NCI-H1105 (cell line): ENCODE data around the gene ARHGEF11.

ENCODE experiments used
- DNase-seq: peaks from one replicate; lab custom pipeline; 2025; lab: John Stamatoyannopoulos, UW

The ARHGEF11 gene

DNA sequence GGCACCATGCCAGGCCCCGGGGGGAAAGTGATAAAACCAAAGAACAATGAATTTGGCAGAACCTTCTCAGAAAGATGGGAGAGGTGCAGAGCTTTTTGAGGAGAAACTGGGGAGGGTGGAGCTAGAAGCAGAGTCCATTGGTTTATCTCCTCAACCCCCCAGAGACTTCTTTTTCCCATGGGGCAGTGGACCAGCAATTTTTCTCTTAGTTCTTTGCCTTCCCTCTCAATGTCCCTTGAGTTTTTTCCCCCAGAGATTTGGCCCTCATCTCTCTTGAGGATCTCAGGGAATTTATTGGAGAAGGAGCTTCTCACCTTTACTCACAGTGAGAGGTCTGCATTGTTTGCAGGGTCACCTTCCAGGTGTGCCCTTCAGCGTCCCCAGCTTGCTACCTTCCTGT is 5.3 kb upstream of the ARHGEF11 start:
- DNase-seq, result no peak

DNA sequence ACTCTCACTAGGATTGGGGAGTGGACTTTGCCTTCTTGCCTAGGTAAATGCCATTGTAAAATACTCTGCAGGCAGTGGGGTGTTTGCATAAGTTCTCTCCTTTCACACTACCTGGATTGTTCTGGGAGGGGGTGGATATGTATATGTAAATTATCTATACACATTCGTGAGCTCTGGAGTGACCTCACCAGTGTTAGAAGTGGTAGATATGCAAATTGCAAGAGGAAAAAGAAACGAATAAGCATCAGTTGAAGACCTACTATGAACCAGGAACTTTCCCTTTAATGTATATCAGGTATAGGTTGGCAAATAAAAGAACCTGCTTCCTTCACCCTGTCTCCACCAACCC is 1.5 kb upstream of the ARHGEF11 start:
- no peak for DNase-seq

DNA sequence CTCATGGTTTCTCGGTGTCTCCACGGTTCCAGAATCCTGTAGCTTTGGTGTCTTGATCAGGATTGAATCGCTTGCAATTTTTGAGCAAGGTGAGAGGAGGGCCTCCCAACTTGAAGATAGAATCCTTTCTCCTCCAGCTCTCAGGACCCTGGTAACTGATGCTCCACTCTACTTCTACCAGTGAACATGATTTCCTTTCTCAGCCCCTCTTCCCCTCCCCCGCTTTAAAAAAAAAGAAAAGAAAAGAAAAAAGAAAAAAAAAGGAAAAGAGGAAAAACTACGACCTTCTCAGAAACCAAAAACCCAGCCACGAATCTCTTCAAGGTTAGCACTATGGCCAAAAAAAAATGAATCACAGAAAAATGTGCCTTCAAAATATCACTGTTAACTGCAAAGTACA is 1.2 kb downstream of the ARHGEF11 start:
- DNase-seq, result no peak

DNA sequence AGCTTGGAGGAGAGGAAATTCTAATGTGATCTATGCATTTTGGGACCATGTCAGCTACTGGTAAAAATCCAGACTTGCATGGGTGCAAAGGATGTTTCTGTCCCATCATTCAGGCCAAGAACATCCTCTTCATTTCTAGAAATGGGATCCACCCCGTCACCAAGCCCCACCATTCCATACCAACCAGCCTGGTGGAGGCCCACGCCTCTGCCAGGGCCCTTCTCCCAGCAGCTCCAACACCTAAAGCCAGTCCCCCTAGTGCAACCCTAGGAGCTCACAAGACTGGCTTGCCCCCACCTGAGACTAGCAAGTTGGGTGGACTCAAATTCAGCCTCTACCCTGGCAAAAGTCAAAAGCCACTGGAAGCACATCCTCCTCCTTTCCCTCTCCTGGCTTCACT is 1.9 kb downstream of the ARHGEF11 start:
- no peak for DNase-seq

DNA sequence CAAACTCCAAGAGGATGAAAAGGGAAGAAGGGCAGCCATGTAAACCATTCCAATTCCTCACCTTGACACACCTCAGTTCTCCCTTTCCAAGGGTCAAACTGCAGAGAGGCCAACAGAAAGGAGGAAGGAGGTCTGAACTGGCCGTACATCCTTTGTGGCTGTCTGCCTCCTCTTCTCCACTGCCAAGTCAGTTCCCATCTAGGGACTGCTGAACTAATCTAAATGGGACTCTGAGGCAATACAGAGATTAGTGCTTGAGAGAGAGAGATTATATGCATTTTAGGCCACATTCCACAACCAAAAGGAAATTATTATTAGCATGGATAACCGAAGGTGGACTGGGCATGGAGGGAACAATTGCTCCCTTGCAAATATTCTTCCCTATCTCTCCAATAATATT is 2.7 kb downstream of the ARHGEF11 start:
- no peak for DNase-seq

DNA sequence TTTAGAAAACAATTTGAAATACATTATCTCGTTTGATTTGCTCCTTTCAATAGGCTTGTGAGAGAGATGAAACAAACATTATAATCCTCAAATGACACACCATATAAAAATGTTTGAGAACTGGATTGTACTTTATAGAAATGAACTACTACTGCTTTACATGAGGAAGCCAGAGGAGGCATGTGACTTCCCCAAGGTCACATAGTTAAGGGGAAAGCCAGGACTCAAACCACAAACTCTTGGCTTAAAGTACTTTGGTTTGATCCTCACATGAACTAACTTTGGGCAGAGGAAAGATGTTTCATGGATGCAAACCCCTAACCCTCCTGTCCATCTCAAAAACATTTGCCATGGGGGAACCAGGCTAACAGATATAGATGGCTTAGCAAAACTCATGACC is 4.7 kb downstream of the ARHGEF11 start:
- DNase-seq, result no peak

DNA sequence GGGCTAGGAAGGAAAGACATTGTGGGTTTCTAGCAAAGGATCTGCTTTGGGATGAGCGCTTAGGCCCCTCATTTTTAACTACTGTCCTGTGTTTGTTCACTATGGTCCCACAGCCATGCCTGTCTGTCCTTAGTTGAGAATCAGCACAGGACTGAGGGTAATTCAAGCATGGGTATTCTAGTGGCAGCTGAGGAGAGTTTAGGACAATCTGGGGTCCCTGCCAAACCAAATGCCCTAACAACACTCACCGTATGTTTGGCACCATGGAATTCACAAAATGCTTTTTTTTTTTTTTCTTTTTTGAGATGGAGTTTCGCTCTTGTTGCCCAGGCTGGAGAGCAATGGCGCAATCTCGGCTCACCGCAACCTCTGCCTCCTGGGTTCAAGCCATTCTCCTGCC is 10.4 kb downstream of the ARHGEF11 start:
- DNase-seq, result no peak

DNA sequence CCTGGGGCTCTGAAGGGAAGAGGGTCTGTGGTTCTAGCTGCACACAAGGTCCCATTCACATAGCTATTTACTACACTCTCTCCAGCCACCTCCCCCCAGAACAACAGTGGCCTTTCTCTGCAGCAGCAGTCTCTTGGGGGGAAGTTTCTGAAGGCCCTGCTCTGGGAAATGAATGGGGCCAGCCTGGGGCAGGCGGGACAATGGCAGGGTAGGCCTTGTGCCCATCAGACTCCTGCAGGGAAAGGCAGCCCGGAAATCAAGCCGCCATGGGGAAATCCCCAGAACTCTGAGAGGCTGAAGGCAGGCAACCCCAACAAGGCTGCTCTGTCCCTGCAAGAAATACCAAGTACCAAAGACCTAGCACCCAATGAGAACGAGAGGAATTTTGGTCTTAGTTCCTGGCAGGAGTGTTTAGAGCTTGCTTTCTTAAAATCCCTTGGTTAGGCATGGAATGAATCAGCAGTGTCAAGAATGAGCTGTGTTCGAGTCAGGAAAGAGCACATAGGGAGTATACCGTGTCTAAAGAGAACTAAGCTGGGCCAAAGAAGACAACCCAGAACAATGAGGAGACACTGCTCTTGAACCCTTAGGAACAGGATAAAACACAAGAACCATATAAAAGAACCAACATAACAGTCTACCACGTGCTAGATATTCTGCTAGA is 11.3 kb downstream of the ARHGEF11 start:
- DNase-seq, result no peak

DNA sequence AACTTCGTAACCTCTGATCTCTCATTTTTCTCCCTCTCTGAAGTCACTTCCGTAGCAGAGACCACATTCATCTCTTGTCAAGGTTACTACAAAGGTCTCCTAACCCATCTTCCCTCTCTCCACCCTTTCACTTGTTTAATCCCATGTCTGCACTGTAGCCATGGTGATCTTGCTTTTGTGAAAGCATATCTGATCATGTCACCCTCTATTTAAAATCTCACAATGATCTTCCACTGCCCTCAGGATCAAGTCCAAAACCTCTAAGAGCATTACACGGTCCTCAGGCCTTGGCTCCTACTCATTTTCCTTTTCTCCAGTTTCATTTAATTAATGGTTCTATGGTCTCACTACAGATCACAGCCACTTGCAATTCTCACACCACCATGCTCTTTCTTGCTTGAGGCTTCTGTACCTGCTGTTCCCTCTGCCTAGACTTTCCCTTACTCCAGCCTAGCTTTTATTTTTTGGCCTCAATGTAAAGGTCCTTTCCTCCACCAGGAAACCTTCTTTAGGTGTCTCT is 12.1 kb downstream of the ARHGEF11 start:
- no peak for DNase-seq

DNA sequence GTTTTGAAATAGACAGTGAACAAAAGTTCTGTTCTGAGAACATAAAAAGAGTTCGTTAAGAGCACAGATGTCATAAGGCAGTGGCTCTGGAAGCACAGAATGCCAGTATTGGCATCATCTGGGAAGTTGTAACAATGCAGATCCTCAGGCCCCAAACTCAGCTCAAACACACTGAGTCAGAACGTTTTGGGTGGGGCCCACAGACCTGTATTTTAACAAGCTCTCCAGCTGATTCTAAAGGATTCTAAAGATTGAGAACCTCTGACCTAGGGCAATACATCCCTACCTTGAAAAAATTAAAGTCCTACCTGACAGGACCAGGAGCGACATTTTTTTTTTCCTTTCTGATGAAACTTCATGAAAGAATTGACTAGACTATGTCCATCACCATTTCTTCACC is 13.2 kb downstream of the ARHGEF11 start:
- DNase-seq, result no peak

DNA sequence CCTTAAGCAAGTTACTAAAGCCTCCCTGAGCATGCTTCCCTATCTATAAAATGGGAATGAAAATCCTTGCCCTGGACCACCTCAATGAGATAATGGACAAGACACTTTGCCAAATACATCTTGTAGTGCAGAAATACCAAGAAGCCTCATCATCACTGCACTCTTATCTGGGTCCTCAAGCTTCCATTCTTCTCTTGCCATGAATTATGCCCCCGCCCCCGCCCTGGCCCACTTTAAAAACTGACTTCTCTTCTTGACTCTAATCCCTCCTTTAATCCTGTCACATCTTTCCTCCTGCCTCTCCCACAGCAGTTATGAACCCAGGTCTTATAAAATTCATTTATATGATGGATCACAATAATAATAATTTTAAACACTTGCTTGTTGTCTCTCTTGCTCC is 14.8 kb downstream of the ARHGEF11 start:
- no peak for DNase-seq

DNA sequence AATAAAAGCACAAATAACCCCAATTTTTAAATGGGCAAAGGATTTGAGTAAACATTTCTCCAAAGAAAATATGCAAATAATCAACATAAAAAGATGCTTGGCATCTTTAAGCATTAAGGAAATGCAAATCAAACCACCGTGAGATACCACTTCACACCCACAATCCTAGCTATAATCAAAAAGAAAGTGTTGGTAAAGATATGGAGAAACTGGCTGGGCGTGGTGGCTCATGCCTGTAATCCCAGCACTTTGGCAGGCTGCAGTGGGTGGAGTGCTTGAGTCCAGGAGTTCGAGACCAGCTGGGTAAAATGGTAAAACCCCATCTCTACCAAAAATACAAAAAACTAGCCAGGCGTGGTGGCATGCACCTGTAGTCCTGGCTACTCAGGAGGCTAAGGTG is 16.9 kb downstream of the ARHGEF11 start:
- no peak for DNase-seq

DNA sequence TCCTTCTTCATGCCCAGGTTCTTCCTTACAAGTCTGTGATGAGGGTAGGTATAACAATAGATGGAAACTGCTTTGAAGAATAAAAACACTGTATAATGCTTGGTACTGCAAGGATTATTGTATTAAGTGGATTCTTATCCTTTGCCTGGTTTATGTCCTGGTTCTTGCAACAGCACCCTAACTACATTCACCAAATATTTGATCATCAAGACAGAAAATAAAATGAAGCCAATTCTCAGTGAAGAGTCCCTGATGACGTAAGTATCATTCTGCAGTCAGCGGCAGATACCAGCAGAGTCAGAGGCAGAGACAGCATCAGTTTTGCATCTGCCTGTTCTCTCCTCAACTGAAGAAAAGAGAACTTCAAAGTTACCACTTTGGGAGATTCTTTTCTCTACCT is 19.7 kb downstream of the ARHGEF11 start:
- no peak for DNase-seq

DNA sequence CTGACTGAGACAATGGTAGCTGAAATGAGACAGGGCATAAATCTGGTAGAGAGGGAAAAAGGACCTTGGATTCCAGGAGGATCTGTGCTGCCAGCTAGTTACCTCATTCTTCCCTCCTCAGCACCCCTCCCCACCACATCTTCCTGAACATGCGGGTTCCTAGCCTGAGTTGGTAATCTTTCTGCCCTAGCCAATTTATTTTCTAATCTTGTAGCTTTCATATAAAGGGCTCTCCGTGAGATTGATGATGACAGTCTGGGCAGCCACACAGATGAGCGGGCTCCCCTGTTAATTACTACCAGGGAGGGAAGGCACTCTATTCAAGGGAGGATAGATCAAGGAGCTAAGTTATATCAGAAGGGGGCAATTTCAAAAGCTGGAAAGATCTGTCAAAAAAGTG is 20.2 kb downstream of the ARHGEF11 start:
- DNase-seq, result no peak

DNA sequence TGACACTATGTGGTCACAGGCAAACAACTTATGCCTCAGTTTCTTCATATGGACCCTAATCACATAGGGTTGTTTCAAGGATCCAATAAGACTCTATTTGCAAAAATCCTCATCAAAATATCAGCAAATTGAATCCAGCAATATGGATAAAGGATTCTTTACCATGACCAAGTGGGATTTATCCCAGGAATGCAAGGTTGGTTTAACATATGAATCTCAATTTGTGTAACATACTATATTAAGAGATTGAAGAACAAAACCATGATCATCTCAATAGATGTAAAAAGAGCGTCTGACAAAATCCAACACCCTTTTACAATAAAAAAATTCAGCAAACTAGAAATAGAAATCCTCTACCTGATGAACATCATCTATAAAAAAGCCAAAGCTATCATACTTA is 23.9 kb downstream of the ARHGEF11 start:
- DNase-seq, result no peak

DNA sequence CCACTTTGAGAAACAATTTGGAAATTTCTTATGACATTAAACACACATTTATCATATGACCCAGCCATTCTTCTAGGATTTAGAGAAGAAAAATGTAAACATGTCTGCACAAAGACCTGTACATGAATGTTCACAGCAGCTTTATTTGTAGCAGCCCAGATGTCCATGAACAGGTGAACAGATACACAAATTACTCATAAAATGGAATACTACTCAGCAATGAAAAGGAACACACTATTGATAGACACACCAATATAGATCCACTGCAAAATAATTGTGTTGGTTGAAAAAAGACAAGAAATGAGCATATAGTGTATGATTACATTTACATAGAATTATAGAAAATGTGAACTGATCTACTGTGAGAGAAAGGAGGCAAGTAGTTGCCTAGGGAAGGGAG is 26.1 kb downstream of the ARHGEF11 start:
- no peak for DNase-seq

DNA sequence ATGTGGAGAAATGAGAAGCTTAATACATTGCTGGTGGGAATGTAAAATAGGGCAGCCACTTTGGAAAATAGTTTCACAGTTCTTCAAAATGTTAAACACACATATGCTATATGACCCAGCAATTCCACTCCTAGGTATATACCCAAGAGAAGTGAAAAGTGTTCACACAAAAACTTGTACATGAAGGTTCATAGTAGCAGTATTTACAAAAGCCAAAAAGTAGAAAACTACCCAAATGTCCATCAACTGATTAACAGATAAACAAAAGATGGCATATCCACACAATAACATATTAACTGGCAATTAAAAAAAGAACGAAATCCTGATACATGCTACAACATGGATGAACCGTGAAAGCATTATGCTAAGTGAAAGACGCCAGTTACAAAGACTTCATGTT is 33.7 kb downstream of the ARHGEF11 start:
- DNase-seq, result no peak

DNA sequence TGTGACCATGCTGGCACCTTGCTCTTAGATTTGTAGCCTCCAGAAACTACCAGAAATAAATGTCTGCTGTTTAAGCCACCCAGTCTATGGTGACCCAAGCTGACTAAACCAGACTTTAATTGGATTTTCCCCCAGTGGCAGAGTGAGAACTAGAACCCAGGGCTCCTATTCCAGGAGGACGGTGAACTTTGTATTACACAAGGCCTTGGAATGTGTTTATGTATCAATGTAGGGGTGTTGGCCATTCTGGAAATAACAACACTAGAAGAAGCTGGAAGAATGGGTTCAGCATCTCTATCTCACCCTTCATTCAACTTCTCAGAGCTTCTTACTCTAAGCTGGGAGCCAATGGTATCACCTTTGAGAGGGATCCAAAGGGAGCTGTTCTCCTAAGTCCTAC is 37.0 kb downstream of the ARHGEF11 start:
- DNase-seq, result no peak

DNA sequence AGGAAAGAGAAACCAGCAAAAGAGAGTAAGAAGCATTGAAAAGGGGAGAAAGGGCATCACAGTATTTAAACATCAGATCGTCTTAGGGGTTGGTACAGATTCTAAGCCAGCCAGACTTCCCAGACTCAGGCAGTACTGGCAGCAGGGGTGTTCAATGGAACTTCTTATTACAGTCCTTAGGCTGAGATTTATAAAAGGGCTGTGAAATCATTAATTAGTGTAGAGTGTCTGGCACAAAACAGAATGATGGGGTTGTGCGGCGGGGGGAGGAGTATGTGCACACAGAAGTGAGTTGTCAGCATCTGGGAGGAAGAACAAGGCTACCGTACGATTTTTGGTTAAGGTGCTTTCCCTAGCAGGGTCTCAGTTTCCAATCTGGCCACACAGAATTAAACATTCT is 38.2 kb downstream of the ARHGEF11 start:
- no peak for DNase-seq

DNA sequence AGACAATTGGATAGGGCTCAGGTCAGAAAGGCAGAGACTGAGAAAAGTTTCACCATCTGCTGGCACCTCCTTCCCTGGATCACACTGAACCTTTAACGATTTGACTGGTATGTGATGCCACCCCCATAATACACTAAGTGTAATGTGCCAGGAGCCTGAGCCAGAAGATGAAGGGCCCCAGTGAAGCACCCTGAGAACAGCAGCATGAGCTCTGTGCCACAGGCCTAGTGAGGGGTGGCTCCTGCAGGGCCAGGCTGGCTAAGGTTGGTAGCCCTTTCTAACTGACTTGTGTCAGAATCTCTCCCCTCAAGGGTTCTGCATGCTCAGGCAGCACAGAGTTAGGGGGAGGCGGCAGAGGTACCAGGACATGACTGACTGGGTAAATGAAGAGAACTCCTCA is 38.9 kb downstream of the ARHGEF11 start:
- DNase-seq, result no peak

DNA sequence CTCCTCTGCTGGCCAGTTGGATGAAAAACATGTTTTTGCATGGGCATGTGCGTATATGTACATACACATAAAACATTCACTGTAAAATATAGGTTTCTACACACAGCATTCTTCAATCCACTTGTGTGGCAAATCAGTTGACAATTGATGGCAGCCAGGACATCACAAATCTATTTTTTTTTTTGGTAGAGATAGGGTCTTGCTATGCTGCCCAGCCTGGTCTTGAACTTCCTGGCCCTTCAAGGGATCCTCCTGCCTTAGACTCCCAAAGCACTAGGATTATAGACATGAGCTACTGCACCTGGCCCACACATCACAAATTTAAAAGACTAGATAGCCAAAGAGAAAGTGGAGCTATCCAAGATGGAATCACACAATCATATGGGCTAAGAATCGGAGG is 39.6 kb downstream of the ARHGEF11 start:
- no peak for DNase-seq

DNA sequence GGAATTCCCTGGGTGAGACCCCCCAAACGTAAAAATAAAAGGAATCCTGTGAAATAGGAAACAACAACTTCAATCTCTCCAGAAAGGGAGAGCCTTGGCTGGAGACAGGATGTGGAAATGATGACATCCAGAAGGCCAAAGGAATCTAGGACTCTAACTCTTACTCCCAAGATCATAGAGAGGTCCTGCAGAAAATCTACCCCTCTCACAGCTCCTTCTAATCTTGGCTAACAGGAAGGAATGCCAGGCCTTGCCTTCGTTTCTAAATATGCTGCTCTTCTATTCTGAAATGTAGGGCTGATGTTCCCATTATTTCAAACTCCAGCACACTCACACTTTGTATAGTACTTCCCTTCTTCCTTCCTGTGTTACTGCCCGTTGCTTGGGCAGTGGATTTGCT is 40.7 kb downstream of the ARHGEF11 start:
- no peak for DNase-seq

DNA sequence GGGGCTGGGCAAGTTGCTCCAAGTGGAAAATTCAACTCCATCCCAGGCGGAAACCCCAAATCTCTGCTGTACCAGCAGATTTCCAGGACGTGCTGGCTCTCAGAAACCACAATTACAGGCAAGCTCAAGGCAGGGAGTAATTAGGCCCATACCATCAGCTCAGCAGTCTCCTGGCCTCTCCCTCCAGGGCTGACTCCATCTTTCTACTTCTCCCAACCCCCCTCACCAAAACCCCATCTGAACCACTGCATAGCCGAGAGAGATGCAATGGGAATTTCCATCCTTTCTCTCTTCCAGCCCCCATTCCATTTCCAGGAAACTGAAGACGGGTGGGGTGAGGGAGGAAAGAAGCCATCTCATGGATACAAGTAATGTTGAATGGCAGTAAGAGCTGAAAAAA is 41.2 kb downstream of the ARHGEF11 start:
- no peak for DNase-seq

DNA sequence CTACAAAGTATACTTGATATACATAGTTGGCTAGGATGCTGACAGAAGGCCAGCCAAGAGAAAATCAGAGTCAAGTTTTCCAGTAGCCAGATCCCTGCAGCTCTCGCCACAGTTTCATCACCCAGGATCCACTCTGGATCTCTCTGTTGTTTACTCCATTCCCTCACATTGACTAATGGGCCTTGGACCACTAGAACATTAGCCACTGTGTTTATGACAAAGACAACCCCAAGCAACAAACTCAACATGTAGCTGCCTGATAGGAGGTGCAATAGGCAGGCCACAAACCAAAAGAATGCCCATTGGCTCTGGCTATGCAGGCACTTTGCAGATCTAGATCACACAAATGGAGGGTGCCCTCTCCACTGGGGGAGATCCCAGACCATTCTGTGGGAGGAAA is 44.2 kb downstream of the ARHGEF11 start:
- no peak for DNase-seq

DNA sequence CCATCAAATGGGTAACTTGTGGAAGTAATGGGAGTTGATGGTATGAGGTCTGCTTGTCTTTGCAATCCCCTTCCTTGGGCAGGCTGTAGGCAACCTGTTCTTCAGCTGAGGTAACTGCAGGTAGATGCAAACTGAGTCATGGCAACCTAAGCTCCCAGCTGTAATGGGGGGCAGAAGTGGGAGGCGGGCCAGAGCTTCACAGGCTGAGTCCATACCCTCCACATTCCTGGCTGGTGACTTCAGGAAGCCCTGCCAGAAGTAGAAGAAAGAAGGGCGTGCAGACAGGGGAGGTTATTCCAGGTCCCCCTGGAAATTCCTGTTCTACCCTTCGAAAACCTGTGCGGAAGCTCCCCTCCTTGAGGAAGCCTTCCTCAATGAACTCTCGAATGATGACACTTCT is 44.9 kb downstream of the ARHGEF11 start:
- DNase-seq, result no peak
